WI38 (cell line): ENCODE measurements around the gene GATA3.

ENCODE experiments used
- H3K4me3 ChIP-seq: 2 replicates; pipeline ENCODE4 v1.5.1; 2011; ENCODE audit warnings: low read depth, mild to moderate bottlenecking, control low read depth, low read length
- CTCF ChIP-seq: IDR thresholded peaks from 2 replicates; pipeline ENCODE4 v1.5.1; 2012; ENCODE audit warnings: low read depth, mild to moderate bottlenecking, control low read depth, low read length

GATA3 gene

GRCh38 chr10:8104005-8104404 is 49.5 kb downstream of the GATA3 start:
- no peak overlapping the region for H3K4me3 ChIP-seq
- no peak for TF ChIP-seq CTCF

DNA sequence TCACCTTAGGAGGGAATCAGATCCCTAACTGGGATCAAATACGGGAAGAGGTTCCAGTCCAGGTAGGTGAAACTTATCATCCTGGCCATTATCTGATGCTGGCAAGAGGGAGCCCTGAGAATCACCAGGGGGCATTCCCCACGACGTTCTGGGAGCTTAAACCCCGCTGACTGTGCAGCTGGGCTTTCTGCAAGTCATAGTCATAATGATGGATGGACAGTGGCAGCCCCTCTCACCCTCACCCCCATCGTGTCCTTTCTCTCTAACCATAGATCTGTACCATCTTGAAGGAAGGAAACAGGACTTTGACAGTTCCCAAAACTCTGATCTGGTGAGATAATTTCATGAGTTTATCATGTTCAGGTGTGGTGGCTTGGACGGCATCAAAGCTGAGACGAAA is 50.2 kb downstream of the GATA3 start:
- no peak for TF ChIP-seq CTCF
- no peak overlapping the region for H3K4me3 ChIP-seq

GRCh38 chr10:8105932-8106331 is 51.4 kb downstream of the GATA3 start:
- H3K4me3 ChIP-seq = no peak overlapping the region
- no peak for TF ChIP-seq CTCF

DNA sequence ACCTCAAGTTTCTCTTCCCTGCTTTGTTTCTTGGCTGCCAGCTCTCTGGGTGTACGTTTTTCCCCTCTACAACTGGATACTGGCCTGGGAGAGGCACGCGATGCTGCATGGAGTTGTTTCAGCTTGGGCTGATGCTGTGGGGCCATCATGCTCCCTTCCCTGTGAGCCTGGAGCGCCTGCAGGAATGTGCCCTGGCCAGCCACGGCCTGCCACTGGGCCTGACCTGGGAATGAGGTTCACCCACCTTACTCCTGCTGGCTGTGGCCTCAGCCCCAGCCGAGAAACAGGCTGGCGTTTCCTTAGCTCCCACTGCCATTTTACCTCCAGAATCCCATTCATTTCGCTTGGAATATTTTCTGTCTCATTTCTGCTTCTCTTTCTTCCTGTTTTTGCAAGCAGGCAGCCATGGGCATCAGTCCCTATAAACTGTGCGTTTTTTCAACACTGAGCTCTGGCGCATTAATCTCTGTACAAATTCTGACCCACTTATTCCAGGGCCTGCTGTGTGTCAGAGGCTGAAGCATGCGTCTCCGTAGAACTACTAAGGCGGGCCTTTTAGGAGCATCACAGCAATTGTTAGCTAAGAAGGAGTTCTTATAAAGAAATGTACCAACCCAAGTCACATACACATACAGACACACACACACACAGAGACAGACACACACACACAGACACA is 57.9 kb downstream of the GATA3 start:
- H3K4me3 ChIP-seq = no peak overlapping the region
- TF ChIP-seq CTCF = no peak

DNA sequence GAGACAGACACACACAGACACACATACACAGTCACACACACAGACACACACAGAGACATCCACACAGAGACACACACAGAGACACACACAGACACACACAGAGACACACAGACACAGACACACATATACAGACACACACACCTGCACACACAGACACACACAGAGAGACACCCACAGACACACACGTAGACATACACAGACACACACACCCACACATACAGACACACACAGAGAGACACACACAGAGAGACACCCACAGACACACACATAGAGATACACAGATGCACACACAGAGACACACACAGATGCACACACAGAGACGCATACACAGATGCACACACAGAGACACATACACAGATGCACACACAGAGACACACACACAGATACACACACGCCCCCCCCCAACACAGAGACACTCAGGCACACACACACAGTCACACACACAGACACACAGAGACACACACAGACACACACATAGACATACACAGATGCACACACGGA is 58.5 kb downstream of the GATA3 start:
- no peak for TF ChIP-seq CTCF
- no peak overlapping the region for H3K4me3 ChIP-seq

DNA sequence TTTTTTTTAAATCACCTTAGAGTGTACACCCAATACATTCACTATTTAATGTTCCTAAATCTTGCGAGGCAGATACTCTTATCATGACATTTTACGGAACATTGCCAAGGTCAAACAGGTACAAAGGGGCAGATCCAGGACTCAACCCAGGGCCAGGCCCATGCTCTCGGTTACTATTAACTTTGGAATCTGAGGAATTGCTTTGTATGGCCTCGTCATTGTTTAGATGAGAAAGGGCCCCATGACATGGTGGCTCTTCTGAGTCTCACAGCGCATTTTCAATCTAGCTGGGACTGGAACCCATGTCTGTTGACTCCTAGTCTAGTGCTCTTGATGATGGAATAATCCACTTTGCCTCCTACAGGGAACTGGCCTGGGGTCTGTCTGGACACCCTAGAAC is 59.1 kb downstream of the GATA3 start:
- H3K4me3 ChIP-seq = no peak overlapping the region
- TF ChIP-seq CTCF = no peak

- no peak overlapping the region for H3K4me3 ChIP-seq
- no peak for TF ChIP-seq CTCF
Observed at GRCh38 chr10:8114741-8115617, 60.5 kb downstream of the GATA3 start.
